Psoas muscle (tissue), 8 donors: Measurements from ENCODE around the gene TFDP3. TPM values are rescaled to one million over a fixed set of nuclear protein-coding genes. Genes with fewer than 3 reads are reported as not detected.

Experiments used
- ATAC-seq, 4 donors: fragments of 200-7000 bp; cut with Tn5 transposase; one replicate each; pipeline ENCODE4 v1.9.1; 2020; ENCODE audit warnings: moderate library complexity in 3 of 4, mild to moderate bottlenecking in 2 of 4
- DNase-seq, 2 donors: peaks; one replicate each; pipeline ENCODE4 v3.0.0-alpha.2; 2020
- H3K27ac ChIP-seq: fragments of 200-600 bp; one replicate; pipeline ENCODE4 v1.8.0; 2022
- H3K27me3 ChIP-seq, 3 donors: fragments of 200-600 bp in 1 of 3; one replicate each; pipeline versions ENCODE4 v1.6.1 to v1.8.0; 2013 to 2022; ENCODE audit warnings: low read length in 2 of 3, mild to moderate bottlenecking in 2 of 3, moderate library complexity in 1 of 3; ENCODE audit not compliant: insufficient read depth in 3 of 3
- H3K36me3 ChIP-seq, 2 donors: fragments of 200-600 bp in 1 of 2; one replicate each; pipeline versions ENCODE4 v1.6.1 to v1.8.0; 2013 to 2022; ENCODE audit warnings: low read depth in 1 of 2, mild to moderate bottlenecking in 1 of 2, moderate library complexity in 1 of 2; ENCODE audit not compliant: insufficient read depth in 1 of 2
- H3K4me1 ChIP-seq: fragments of 200-600 bp; one replicate; pipeline ENCODE4 v1.8.0; 2022
- H3K4me3 ChIP-seq: fragments of 200-600 bp; one replicate; pipeline ENCODE4 v1.8.0; 2022; ENCODE audit warnings: mild to moderate bottlenecking
- H3K9me3 ChIP-seq: fragments of 200-600 bp; one replicate; pipeline ENCODE4 v1.8.0; 2022
- CTCF ChIP-seq: fragments of 200-600 bp; IDR thresholded peaks from one replicate; pipeline ENCODE4 v1.8.0; 2022; ENCODE audit warnings: antibody characterized with exemption
- WGBS, 3 donors: extraction: QIAGEN DNeasy Blood & Tissue Kit; methylation state at CpG; one replicate each; pipeline versions ENCODE4 v1.1.6 to v1.1.7; 2013; 5-methylcytosine and 5-hydroxymethylcytosine counted together
- intact Hi-C, 2 donors: fragments of 100-400 bp; cut with DNase I; formaldehyde crosslinking; loops; one replicate each; pipeline versions ENCODE4 v1.11.0 to v1.14.2; 2022
- polyA plus RNA-seq, 3 donors: library from polyadenylated mRNA; stranded (reverse); fragments of 200-250 nt; gene quantifications; one replicate each; pipeline ENCODE4 v1.2.3, GENCODE V29; 2013
- total RNA-seq, 4 donors: library from RNA; stranded (reverse); fragmentation: NEBNext Ultra II Directional in 2 of 4; extraction: Animal tissue kit (Norgen Biotek cat#: 25700) in 2 of 4; gene quantifications; one replicate each; pipeline versions ENCODE4 v1.2.1 to v1.2.4, GENCODE V29; 2021 to 2023
- donor health status: healthy with polysubstance abuse.
- donor health status: DM: no; HTN: no; CAD: no; lungs with moderate emphysema.
- donor health status: Bipolar disorder and iron deficiency.
- donor health status: healthy.
- donor health status: DM: yes; HTN: yes; CAD: no.
- donor health status: DM: no; HTN: no; CAD: no.
- donor health status: DM: no; HTN: no; CAD: no.
- donor health status: DM: yes; HTN: yes; CAD: no.

The TFDP3 gene
- total and polyA plus RNA-seq, 7 donors = not detected

- no peak for TF ChIP-seq CTCF
- 51 to 61% (median 59%) methylated on average over 10 of the region's 10 CpGs for WGBS, 3 donors
- DNase-seq = no peak
- Histone ChIP-seq H3K27me3 (peaks cover 0 to 3% (median 0%) of the 10 kb centered on the region in 3 donors), H3K36me3 (no peaks in the 10 kb centered on the region), H3K27ac (no peak overlapping the region), H3K4me3 (no peak overlapping the region), H3K9me3 (no peaks in the 10 kb centered on the region), H3K4me1 (no peaks in the 10 kb centered on the region)
- intact Hi-C loops = no loop called here
- no peak for ATAC-seq
These were observed 27.0 kb downstream of the TFDP3 start for GRCh38 chrX:133190877-133191738.

DNA sequence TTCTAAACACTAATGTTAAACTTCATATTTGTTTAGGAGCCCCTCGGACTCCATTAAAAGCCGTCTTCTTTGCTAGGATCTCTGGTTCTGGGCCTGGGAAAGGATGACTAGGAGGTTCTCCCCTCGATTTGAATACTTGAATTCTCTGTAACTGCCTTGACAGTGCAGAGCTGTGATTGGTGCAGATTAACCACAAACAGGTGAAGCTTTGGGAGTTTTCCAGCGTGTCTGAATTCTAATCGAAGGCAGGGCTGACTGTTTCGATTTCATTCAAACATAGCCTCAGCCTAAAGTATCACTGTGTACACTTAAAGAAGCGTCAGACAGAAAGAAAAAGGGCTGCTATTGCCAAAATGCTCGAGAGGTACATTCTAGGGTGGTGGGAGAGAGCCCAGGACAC lies 29.0 kb downstream of the TFDP3 start:
- H3K36me3 ChIP-seq = no peaks in the 10 kb centered on the region
- DNase-seq (no peak), ATAC-seq (no peak)
- no peaks in the 10 kb centered on the region for H3K4me1 ChIP-seq
- no peak overlapping the region for H3K27ac ChIP-seq
- H3K9me3 ChIP-seq = no peaks in the 10 kb centered on the region
- intact Hi-C loops = no loop called here
- TF ChIP-seq CTCF = no peak
- WGBS, 3 donors = 56 to 65% (median 61%) methylated on average over 8 of the region's 8 CpGs
- peaks cover 0 to 3% (median 0%) of the 10 kb centered on the region in 3 donors for H3K27me3 ChIP-seq
- H3K4me3 ChIP-seq = no peak overlapping the region

DNA sequence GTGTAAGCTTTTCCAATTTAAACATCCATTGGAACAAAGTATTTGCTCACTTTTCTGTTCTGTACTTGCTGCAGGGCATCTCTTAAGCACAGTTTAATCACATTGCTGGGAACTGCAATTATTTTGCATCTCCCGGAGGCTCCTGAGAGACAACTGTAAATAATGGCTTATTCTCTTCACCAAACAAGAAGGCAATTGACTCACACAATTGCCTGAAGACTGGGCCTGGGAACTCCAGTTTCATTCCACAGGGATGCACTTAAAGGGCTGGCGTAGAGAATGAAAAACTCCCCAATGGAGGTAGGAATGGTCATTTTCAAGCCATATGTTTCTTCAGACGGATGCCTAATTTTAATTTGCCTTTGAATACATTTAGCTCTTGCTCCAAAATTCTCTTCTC lies 29.5 kb downstream of the TFDP3 start:
- H3K27me3 ChIP-seq = peaks cover 0 to 3% (median 0%) of the 10 kb centered on the region in 3 donors
- no peak overlapping the region for H3K27ac ChIP-seq
- no peak overlapping the region for H3K4me3 ChIP-seq
- H3K36me3 ChIP-seq = no peaks in the 10 kb centered on the region
- ATAC-seq (no peak), DNase-seq (no peak)
- intact Hi-C loops = no loop called here
- H3K9me3 ChIP-seq = no peaks in the 10 kb centered on the region
- no peak for TF ChIP-seq CTCF
- 63 to 79% (median 66%) methylated on average over 3 of the region's 3 CpGs for WGBS, 3 donors
- no peaks in the 10 kb centered on the region for H3K4me1 ChIP-seq

GRCh38 chrX:133185938-133186337 lies 32.2 kb downstream of the TFDP3 start:
- Histone ChIP-seq H3K27ac (no peak overlapping the region), H3K4me1 (no peaks in the 10 kb centered on the region), H3K27me3 (peaks cover 0 to 9% (median 0%) of the 10 kb centered on the region in 3 donors), H3K9me3 (no peaks in the 10 kb centered on the region), H3K36me3 (no peaks in the 10 kb centered on the region), H3K4me3 (no peak overlapping the region)
- DNase-seq (no peak), ATAC-seq (no peak)
- intact Hi-C loops = no loop called here
- TF ChIP-seq CTCF = no peak
- 73 to 84% (median 74%) methylated on average over 2 of the region's 2 CpGs for WGBS, 3 donors

DNA sequence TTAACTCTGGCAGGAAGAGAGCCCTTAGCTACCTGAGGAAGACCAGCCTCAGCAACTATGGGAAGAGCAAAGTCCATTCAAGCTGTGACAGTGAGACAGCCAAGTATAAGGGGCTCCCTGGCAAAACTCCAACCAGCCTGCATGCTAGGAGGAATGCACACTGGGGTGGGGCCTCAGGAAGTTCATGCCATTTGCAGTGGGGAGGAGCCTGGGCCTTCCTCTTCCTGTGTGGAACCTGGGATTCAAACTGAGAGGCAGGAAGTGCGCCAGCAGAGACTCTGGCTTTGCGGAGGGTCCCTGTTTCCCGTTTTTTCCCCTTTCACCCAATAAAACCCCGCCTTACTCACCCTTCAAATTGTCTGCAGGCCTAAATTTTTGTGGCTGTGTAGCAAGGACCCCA lies 33.0 kb downstream of the TFDP3 start:
- WGBS, 3 donors = 62 to 93% (median 79%) methylated on average over 3 to 4 of the region's 4 CpGs
- DNase-seq (no peak), ATAC-seq (no peak)
- Histone ChIP-seq H3K36me3 (no peaks in the 10 kb centered on the region), H3K9me3 (no peaks in the 10 kb centered on the region), H3K27ac (no peak overlapping the region), H3K4me1 (no peaks in the 10 kb centered on the region), H3K27me3 (peaks cover 0 to 10% (median 0%) of the 10 kb centered on the region in 3 donors), H3K4me3 (no peak overlapping the region)
- TF ChIP-seq CTCF = no peak
- intact Hi-C loops = no loop called here
